ENCODE measurements around the gene HOMER3. TPM values are rescaled to one million over a fixed set of nuclear protein-coding genes. Genes with fewer than 3 reads are reported as not detected.

Gene HOMER3
- total and polyA plus RNA-seq, 2 of the 13 experiments (the other 11 are each of a cell fraction or from before 2014, with no cell fraction given) = 21.3 to 27.3 TPM

- TF ChIP-seq ZFAT (CRISPR knock-in tag; conservative IDR thresholded peaks at IDR 0.05) = no peak
- no peak for TF ChIP-seq RELA (CRISPR knock-in tag; IDR thresholded peaks at IDR 0.05)
- no peak for TF ChIP-seq RAD21 (CRISPR knock-in tag; IDR thresholded peaks at IDR 0.05)
- TF ChIP-seq DMAP1 (CRISPR knock-in tag; IDR thresholded peaks at IDR 0.05) = no peak
- TF ChIP-seq ZNF362 (CRISPR knock-in tag; IDR thresholded peaks at IDR 0.05; ENCODE audit: borderline replicate concordance) = peak; percentile 62; the same call in 1 of the 2 replicates
- TF ChIP-seq FOXK2 (IDR thresholded peaks at IDR 0.05) = no peak
- no peak for TF ChIP-seq NR2F1 (CRISPR knock-in tag; IDR thresholded peaks at IDR 0.05)
- no peak for TF ChIP-seq SOX5 (CRISPR knock-in tag; IDR thresholded peaks at IDR 0.05; ENCODE audit: borderline replicate concordance)
- TF ChIP-seq MIER3 (CRISPR knock-in tag; IDR thresholded peaks at IDR 0.05; ENCODE audit: borderline replicate concordance) = no peak
- no peak for TF ChIP-seq STAG1 (CRISPR knock-in tag; IDR thresholded peaks at IDR 0.05)
- no peak for TF ChIP-seq EED (CRISPR knock-in tag; IDR thresholded peaks at IDR 0.05)
- TF ChIP-seq ZNF749 (CRISPR knock-in tag; IDR thresholded peaks at IDR 0.05; ENCODE audit: borderline replicate concordance) = no peak
- peak; percentile 35; the same call in 1 of the 2 replicates for TF ChIP-seq ZNF770 (CRISPR knock-in tag; IDR thresholded peaks at IDR 0.05)
- TF ChIP-seq CEBPB (IDR thresholded peaks at IDR 0.05; ENCODE audit: borderline replicate concordance, low read depth, low read length) = no peak
- no peak for TF ChIP-seq ASH2L (IDR thresholded peaks at IDR 0.05; ENCODE audit: insufficient read length, low read depth, low read length)
- intact Hi-C loops (cut with micrococcal nuclease; ENCODE audit: unreplicated experiment) = no loop called here
- Histone ChIP-seq H4K20me1 (ENCODE audit: insufficient read depth, low read length) (no peaks in the 10 kb centered on the region), H3K4me3 (replicated peaks in 1 of 3; ENCODE audit: insufficient read depth in 1 of 3, low read depth in 2 of 3, low read length in 3 of 3) (peak overlapping the region in 2 of 3 experiments; percentile 28 to 49; a peak in 3 of 6 replicates), H2AFZ (ENCODE audit: low read length) (no peak overlapping the region), H3K9me3 (ENCODE audit: low read length) (no peaks in the 10 kb centered on the region), H3K27ac (ENCODE audit: extremely low read length, insufficient read depth, low read length) (no peak overlapping the region), H3K79me2 (ENCODE audit: insufficient read depth, low read length) (no peaks in the 10 kb centered on the region), H3K4me2 (ENCODE audit: low read depth, low read length) (peak overlapping the region; percentile 68), H3K36me3 (replicated peaks in 1 of 2; ENCODE audit: control insufficient read depth in 1 of 2, insufficient read depth in 2 of 2, low read length in 2 of 2) (no peaks in the 10 kb centered on the region), H3K4me1 (ENCODE audit: insufficient read depth, low read length) (peaks cover 65% of the 10 kb centered on the region), H3K9ac (ENCODE audit: insufficient read depth, low read depth, low read length) (no peak overlapping the region), H3K27me3 (ENCODE audit: control insufficient read depth in 1 of 2, insufficient read depth in 2 of 2, low read length in 2 of 2) (no peaks in the 10 kb centered on the region)
- ATAC-seq (peak; percentile 39; the same call in 2 of the 3 replicates), DNase-seq (ENCODE audit: low spot score) (no peak), FAIRE-seq (no peak)
- BruUV-seq (replicated peaks) = no TSS peak
- POLR2A ChIA-PET = interaction anchor here (0.7 kb wide), 1 partner anchor 20 kb away, joined by 3 read pairs; no protein-coding TSS in a partner anchor
- in situ Hi-C loops (cut with HindIII; ENCODE audit: extremely low pct_ligation_motif_present, low pct_unique_long_range_greater_than_20kb) = no loop called here
- whole genome bisulfite sequencing (ENCODE audit: low lambda C conversion rate) = 6% methylated on average over 12 of the region's 12 CpGs
- CTCF ChIA-PET (ENCODE audit: low intra/inter-chr PET ratio, low total read pairs) = no interaction called here
Measured at GRCh38 chr19:18972301-18972811, 31.3 kb upstream of the HOMER3 start.
